Liver (tissue), 9 donors: ENCODE results near the gene DOCK1. TPM values are rescaled to one million over a fixed set of nuclear protein-coding genes. Genes with fewer than 3 reads are reported as not detected.

ENCODE experiments used
- DNase-seq: peaks from one replicate; pipeline ENCODE4 v3.0.0-alpha.2; 2017; ENCODE audit warnings: low spot score
- H3K27ac ChIP-seq, 2 donors: one replicate each; pipeline ENCODE4 v1.7.0; 2013; ENCODE audit warnings: inconsistent platforms in 2 of 2, low read length in 2 of 2, control low read depth in 1 of 2, low read depth in 1 of 2, mild to moderate bottlenecking in 1 of 2
- H3K27me3 ChIP-seq, 4 donors: one replicate each; pipeline versions ENCODE4 v1.6.1 to v1.7.0; 2013; ENCODE audit warnings: low read length in 3 of 4, inconsistent platforms in 1 of 4, mild to moderate bottlenecking in 1 of 4, moderate library complexity in 1 of 4; ENCODE audit not compliant: control insufficient read depth in 4 of 4, insufficient read depth in 4 of 4
- H3K36me3 ChIP-seq, 4 donors: one replicate each; pipeline versions ENCODE4 v1.6.1 to v1.7.0; 2013; ENCODE audit warnings: low read length in 3 of 4, mild to moderate bottlenecking in 3 of 4, low read depth in 1 of 4, moderate library complexity in 1 of 4; ENCODE audit not compliant: control insufficient read depth in 4 of 4, insufficient read depth in 3 of 4
- H3K4me1 ChIP-seq, 4 donors: one replicate each; pipeline versions ENCODE4 v1.6.1 to v1.7.0; 2013; ENCODE audit warnings: low read length in 3 of 4, mild to moderate bottlenecking in 3 of 4, moderate library complexity in 1 of 4; ENCODE audit not compliant: control insufficient read depth in 4 of 4, insufficient read depth in 4 of 4
- H3K4me3 ChIP-seq, 3 donors: one replicate each; pipeline versions ENCODE4 v1.6.1 to v1.7.0; 2013; ENCODE audit warnings: low read length in 3 of 3, control low read depth in 1 of 3, low read depth in 1 of 3, mild to moderate bottlenecking in 1 of 3
- H3K9ac ChIP-seq, 2 donors: one replicate each; pipeline ENCODE4 v1.7.0; 2013; ENCODE audit warnings: low read length in 2 of 2, mild to moderate bottlenecking in 2 of 2, moderate library complexity in 2 of 2, control low read depth in 1 of 2, low read depth in 1 of 2
- H3K9me3 ChIP-seq, 4 donors: one replicate each; pipeline versions ENCODE4 v1.6.1 to v1.7.0; 2013; ENCODE audit warnings: low read length in 3 of 4; ENCODE audit not compliant: control insufficient read depth in 4 of 4
- ATF3 ChIP-seq: IDR thresholded peaks from 2 replicates; pipeline ENCODE4 v1.6.1; 2016; ENCODE audit warnings: antibody characterized with exemption
- CTCF ChIP-seq: fragments of 150-350 bp; IDR thresholded peaks from 2 replicates; pipeline ENCODE4 v1.5.1; 2017; ENCODE audit warnings: improper control_type of control experiment, low read depth, low read length; ENCODE audit not compliant: missing input control
- EGR1 ChIP-seq, 2 donors: IDR thresholded peaks; 2 replicates each; pipeline ENCODE4 v1.6.1; 2016 to 2018; ENCODE audit warnings: antibody characterized with exemption in 2 of 2, low read depth in 2 of 2
- FOXA1 ChIP-seq: IDR thresholded peaks from 2 replicates; pipeline ENCODE4 v1.6.1; 2016; ENCODE audit warnings: antibody characterized with exemption
- FOXA2 ChIP-seq: IDR thresholded peaks from 2 replicates; pipeline ENCODE4 v1.6.1; 2016; ENCODE audit warnings: antibody characterized with exemption
- GABPA ChIP-seq, 2 donors: IDR thresholded peaks in 1 of 2; conservative IDR thresholded peaks in 1 of 2; 2 replicates each; pipeline ENCODE4 v1.6.1; 2016; ENCODE audit warnings: antibody characterized with exemption in 2 of 2, mild to moderate bottlenecking in 1 of 2, moderate library complexity in 1 of 2
- HNF4A ChIP-seq, 2 donors: conservative IDR thresholded peaks; 2 replicates each; pipeline ENCODE4 v1.6.1; 2016; ENCODE audit warnings: antibody characterized with exemption in 2 of 2, mild to moderate bottlenecking in 2 of 2
- HNF4G ChIP-seq: IDR thresholded peaks from 2 replicates; pipeline ENCODE4 v1.6.1; 2016; ENCODE audit warnings: antibody characterized with exemption
- JUND ChIP-seq, 2 donors: IDR thresholded peaks; 2 replicates each; pipeline ENCODE4 v1.6.1; 2016; ENCODE audit warnings: antibody characterized with exemption in 2 of 2
- NR2F2 ChIP-seq: IDR thresholded peaks from 2 replicates; pipeline ENCODE4 v1.6.1; 2016; ENCODE audit warnings: antibody characterized with exemption
- RAD21 ChIP-seq, 2 donors: IDR thresholded peaks; 2 replicates each; pipeline ENCODE4 v1.6.1; 2016; ENCODE audit warnings: antibody characterized with exemption in 2 of 2, mild to moderate bottlenecking in 2 of 2
- REST ChIP-seq: IDR thresholded peaks from 2 replicates; pipeline ENCODE4 v1.6.1; 2016; ENCODE audit warnings: antibody characterized with exemption, mild to moderate bottlenecking
- RXRA ChIP-seq, 2 donors: IDR thresholded peaks; 2 replicates each; pipeline ENCODE4 v1.6.1; 2017 to 2018; ENCODE audit warnings: antibody characterized with exemption in 2 of 2, mild to moderate bottlenecking in 1 of 2
- SP1 ChIP-seq: IDR thresholded peaks from 2 replicates; pipeline ENCODE4 v1.6.1; 2018; ENCODE audit warnings: antibody characterized with exemption, mild to moderate bottlenecking
- TAF1 ChIP-seq: conservative IDR thresholded peaks from 2 replicates; pipeline ENCODE4 v1.6.1; 2016; ENCODE audit warnings: antibody characterized with exemption, mild to moderate bottlenecking
- YY1 ChIP-seq: IDR thresholded peaks from 2 replicates; pipeline ENCODE4 v1.6.1; 2016; ENCODE audit warnings: antibody characterized with exemption, mild to moderate bottlenecking
- ZBTB33 ChIP-seq: IDR thresholded peaks from 2 replicates; pipeline ENCODE4 v1.6.1; 2016; ENCODE audit warnings: antibody characterized with exemption
- WGBS: extraction: QIAGEN DNeasy Blood & Tissue Kit; methylation state at CpG from one replicate; pipeline ENCODE4 v1.1.7; 2013; 5-methylcytosine and 5-hydroxymethylcytosine counted together
- polyA plus RNA-seq, 2 donors: library from polyadenylated mRNA; stranded (reverse) in 1 of 2; unstranded in 1 of 2; fragments of 200-250 nt in 1 of 2; fragments of >200 nt in 1 of 2; fragmentation: Nextera tagmentation in 1 of 2; extraction: Ambion mirVana in 1 of 2; gene quantifications; one replicate each; pipeline versions ENCODE4 v1.2.1 to v1.2.3, GENCODE V29; 2013 to 2015
- total RNA-seq, 2 donors: library from RNA; depleted of rRNA; stranded (reverse); fragments of >200 nt; gene quantifications; one replicate each; pipeline ENCODE4 v1.2.3, GENCODE V29; 2014
- donor health status: healthy.
- donor health status: healthy.
- donor health status: healthy.
- donor health status: healthy.
- donor health status: healthy.

The DOCK1 gene
- total and polyA plus RNA-seq, 4 donors, result 3.8 to 28.8 (median 9.1) TPM

GRCh38 chr10:127470911-127471310, 565.7 kb downstream of the DOCK1 start:
- Histone ChIP-seq H3K27me3 (no peaks in the 10 kb centered on the region), H3K36me3 (no peaks in the 10 kb centered on the region), H3K9me3 (peaks cover 0 to 2% (median 0%) of the 10 kb centered on the region in 4 donors), H3K4me1 (no peaks in the 10 kb centered on the region), H3K27ac (no peak overlapping the region), H3K9ac (no peak overlapping the region), H3K4me3 (no peak overlapping the region)
- WGBS, result 83% methylated on average over 5 of the region's 5 CpGs
- DNase-seq, result no peak
- TF ChIP-seq RAD21 (IDR thresholded peaks at IDR 0.05) (no peak), HNF4G (no peak), EGR1 (IDR thresholded peaks at IDR 0.05; ENCODE audit: low read depth in 2 of 2) (no peak), YY1 (no peak)

- no peak overlapping the region for H3K27ac ChIP-seq
- 56% methylated on average over 2 of the region's 2 CpGs for WGBS
These were observed 567.7 kb downstream of the DOCK1 start for GRCh38 chr10:127472976-127473375.

GRCh38 chr10:127474501-127474900, 569.3 kb downstream of the DOCK1 start:
- Histone ChIP-seq H3K36me3 (no peaks in the 10 kb centered on the region), H3K27ac (no peak overlapping the region), H3K27me3 (no peaks in the 10 kb centered on the region), H3K4me3 (no peak overlapping the region), H3K9me3 (peaks cover 0 to 3% (median 1%) of the 10 kb centered on the region in 4 donors), H3K9ac (no peak overlapping the region), H3K4me1 (no peaks in the 10 kb centered on the region)
- no peak for DNase-seq
- WGBS, result 76% methylated on average over 2 of the region's 2 CpGs
- TF ChIP-seq GABPA (IDR thresholded peaks at IDR 0.05 in 1 of 2, conservative IDR thresholded peaks at IDR 0.05 in 1 of 2), result no peak
- TF ChIP-seq FOXA1, result no peak
- no peak for TF ChIP-seq ZBTB33
- no peak for TF ChIP-seq NR2F2
- no peak for TF ChIP-seq HNF4A (conservative IDR thresholded peaks at IDR 0.05)
- TF ChIP-seq FOXA2, result no peak
- TF ChIP-seq RXRA (IDR thresholded peaks at IDR 0.05), result no peak
- TF ChIP-seq ATF3, result no peak
- TF ChIP-seq YY1, result no peak
- no peak for TF ChIP-seq HNF4G
- no peak for TF ChIP-seq RAD21 (IDR thresholded peaks at IDR 0.05)
- no peak for TF ChIP-seq REST
- no peak for TF ChIP-seq CTCF
- no peak for TF ChIP-seq JUND (IDR thresholded peaks at IDR 0.05)

More at GRCh38 chr10:127472976-127473375, 567.7 kb downstream of the DOCK1 start:
- TF ChIP-seq TAF1, result no peak
- no peak for TF ChIP-seq YY1
- TF ChIP-seq CTCF, result no peak
- TF ChIP-seq SP1, result no peak
- Histone ChIP-seq H3K27me3 (no peaks in the 10 kb centered on the region), H3K9ac (no peak overlapping the region), H3K9me3 (peaks cover 0 to 3% (median 1%) of the 10 kb centered on the region in 4 donors), H3K4me3 (no peak overlapping the region), H3K36me3 (no peaks in the 10 kb centered on the region), H3K4me1 (no peaks in the 10 kb centered on the region)
- no peak for DNase-seq
